Skin of body (tissue), 2 donors: ENCODE measurements around the gene ALKBH6. TPM values are rescaled to one million over a fixed set of nuclear protein-coding genes. Genes with fewer than 3 reads are reported as not detected.
"Not testable (repeated sequence)": the region's sequence is repeated elsewhere in the genome, so short reads cannot be mapped to it uniquely, and the experiment has no call there.

Experiments
- DNase-seq: peaks from one replicate; lab custom pipeline; 2025; lab: John Stamatoyannopoulos, UW
- total RNA-seq: library from RNA; depleted of rRNA; stranded (reverse); fragments of >200 nt; gene quantifications from one replicate; pipeline ENCODE4 v1.2.3, GENCODE V29; 2014

ALKBH6 gene
- 9.2 TPM for total RNA-seq

DNA sequence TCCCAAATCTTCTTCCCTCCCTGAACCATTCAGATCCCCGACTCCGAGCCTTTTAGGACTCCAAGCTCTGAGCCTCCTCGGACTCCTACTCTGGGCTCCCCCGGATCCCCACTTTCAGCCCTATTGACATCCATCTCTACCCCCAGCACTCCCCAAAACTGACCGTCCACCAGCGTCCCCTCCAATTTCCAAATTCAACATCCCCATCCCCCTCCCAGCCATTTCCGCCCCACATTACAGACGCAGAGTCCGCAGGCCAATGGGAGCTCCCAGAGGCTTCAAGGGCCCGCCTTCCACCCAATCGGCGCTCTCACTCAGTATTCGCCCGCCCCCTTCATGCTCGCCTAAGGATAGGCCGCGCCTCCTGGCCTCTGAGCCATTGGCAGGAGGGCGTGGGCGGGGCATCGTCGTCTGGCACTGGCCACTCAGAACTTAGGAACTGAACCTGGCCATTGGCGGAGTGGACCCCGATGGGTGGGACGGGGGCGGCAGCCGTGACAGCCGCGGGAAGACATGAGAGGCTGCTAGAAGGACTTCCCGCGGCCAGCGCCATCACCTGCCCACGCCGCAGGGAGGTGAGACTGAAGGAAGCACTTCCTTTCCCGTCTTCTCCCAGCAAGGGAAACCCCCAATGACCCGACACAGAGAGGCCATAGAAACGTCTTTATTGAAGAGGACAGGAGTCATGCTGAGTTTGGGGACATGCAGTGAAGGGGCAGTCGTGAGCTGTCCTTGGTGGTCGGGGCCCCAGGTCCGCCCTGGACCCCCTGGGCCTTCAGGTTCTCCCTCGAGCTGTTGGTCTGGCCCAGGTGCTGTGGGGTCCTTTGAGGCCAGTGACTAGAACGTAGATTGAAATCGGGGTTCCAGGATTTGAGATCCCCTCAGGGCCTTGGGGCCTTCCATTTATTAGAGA is at the start of gene ALKBH6:
TSS of gene ALKBH6 (minus strand) at position 202 of the 913 bp plus-strand sequence. CDS start 816 bp downstream, outside the sequence.
- DNase-seq = peak; percentile 98

DNA sequence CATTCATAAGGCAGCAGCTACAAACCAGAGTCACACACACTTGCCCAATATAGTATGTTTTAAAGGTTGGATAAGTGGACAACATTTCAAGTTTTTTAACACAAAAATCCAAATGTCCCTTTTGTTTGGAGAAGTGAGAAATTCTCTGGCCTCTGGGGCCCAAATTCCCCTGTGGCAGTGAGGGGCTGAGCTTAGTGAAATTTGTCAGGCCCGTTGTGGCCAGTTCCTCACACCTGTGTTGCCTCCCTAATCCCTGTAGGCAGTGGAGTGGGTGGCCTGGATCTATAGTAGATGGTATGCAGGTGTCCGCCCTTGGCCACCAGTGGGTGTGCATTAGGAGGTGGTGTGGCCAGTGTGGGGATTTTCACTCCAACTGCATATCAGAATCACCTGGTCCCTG is 47.4 kb upstream of the ALKBH6 start:
- no peak for DNase-seq

- no peak for DNase-seq
Measured at GRCh38 chr19:36060430-36060829, 46.4 kb upstream of the ALKBH6 start.

GRCh38 chr19:36059180-36059910 is 45.3 kb upstream of the ALKBH6 start:
- DNase-seq = no peak

- DNase-seq = no peak
Measured at GRCh38 chr19:36058481-36059179, 44.6 kb upstream of the ALKBH6 start.

DNA sequence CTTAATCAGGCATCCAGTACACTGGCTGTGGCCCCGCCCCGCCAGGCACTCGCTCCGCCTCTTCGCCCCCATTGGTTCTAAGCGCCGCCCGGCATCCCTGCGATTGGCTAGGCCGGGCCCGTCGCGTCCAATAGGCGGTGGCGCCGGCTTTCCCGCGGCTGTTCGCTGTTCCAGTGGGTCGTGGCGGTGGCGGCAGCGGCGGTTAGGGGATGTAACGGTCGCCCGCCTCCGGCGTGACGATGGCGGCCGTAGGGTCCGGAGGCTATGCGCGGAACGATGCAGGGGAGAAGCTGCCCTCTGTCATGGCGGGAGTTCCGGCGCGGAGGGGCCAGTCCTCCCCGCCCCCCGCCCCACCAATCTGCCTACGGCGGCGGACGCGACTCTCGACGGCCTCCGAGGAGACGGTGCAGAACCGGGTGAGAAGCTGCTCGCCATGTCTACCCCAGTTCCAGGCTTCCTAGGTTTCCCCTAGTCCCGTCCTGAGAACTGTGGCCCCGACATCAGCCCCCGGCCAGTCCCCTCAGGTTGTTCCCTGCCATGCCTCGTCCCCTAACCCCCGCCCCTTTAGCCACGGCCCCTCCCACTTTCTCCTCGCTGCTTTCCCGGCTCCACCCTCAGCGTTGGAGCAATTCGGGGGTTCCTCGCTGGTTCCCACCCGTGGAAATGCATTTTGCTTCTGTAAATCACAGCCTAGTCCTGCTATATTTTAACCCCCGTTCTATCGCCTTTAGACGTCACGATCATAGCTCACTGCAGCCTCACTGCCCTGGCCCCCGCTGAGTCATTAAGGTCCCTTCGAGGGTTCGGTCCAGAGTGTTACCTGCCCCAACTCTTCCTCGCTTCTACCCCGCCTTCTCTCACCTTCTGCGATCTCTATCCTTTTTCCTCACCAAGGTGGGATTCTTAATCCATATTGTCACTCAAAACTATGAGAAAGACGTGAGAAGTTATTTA is 41.0 kb upstream of the ALKBH6 start, which contains the start of gene WDR62:
TSS of gene WDR62 (plus strand) at position 165 of the 954 bp plus-strand sequence. CDS start at position 240, 75 bp downstream.
- no peak for DNase-seq

- DNase-seq = peak; percentile 100
Measured at GRCh38 chr19:36054119-36054732, 40.2 kb upstream of the ALKBH6 start, which contains the start of gene THAP8. TSS of gene THAP8 (minus strand) at chr19:36054285. CDS start at chr19:36054217, 68 bp downstream.

- DNase-seq = no peak
Measured at GRCh38 chr19:36051637-36052036, 37.6 kb upstream of the ALKBH6 start.

- DNase-seq = no peak
Measured at GRCh38 chr19:36051236-36051635, 37.2 kb upstream of the ALKBH6 start.

DNA sequence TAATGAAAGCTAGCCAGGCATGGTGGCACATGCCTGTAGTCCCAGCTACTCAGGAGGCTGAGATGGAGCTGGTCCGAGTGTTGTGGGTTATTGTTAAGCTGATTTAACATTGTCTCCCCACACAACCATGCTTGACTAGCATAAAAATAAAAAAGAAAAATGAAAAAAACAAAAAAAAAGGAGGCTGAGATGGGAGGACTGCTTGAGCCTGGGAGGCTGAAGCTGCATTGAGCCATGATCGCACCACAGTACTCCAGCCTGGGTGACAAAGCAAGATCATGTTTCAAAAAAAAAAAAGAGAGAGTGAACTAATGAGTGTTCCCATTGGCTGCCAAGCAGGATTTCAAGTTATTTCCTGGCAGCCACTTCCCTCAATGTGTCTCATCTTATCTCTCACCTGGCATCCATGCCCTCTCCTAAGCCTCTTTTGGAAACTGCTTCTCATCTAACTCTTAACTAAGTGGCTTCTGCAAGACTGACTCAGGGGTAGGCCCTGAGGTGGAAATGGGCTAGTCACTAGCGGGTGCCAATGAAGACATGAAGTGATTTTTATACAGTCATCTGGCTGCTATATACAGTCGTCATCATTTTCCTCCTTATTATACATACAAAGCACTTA is 35.2 kb upstream of the ALKBH6 start:
- DNase-seq = no peak

DNA sequence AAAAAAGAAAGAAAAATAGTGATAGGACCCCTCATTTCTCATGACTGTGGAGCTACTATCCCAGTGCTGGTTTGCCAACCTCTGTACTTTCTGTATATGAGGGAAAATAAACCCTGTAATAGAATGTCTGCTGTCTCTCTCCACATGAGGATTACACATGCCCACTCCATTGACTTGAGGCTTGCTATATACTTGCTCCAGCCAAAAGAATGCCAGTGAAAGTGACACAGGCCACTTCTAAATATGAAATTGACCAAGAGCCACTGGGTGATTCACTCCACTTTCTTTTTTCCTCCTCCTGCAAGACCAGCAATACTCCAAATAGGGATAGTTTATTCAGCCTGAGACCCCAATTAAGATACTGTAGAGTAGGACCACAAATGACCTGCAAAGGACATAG is 33.8 kb upstream of the ALKBH6 start:
- no peak for DNase-seq

DNA sequence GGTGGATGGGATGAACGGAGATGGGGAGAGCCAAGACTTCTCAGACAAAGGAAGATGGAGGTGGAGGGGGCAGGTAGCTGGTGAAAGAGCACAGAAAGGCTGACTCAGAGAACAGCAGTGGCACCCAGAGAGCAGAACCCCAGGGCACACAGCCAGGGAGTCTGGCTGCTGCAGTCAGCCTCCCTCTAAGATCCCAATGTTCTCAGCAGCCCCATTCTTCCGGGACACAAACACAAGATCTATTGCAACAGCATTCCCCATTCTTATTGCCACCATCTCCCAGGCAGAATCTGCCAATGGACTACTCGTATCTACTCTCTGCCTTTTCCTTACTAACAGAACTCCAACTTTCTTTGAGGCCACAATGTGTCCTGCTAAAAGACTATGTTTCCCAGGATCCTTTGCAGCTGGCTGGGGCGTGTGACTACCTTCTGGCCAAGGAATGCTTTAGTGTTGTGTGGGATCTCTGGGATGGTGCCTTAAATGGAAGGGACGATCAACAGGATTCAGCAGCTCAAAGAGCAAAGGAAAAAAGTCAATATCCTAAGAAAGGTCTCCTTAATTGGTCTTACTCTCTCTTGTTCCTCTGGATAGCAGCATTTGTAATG is 32.5 kb upstream of the ALKBH6 start:
- DNase-seq = no peak

DNA sequence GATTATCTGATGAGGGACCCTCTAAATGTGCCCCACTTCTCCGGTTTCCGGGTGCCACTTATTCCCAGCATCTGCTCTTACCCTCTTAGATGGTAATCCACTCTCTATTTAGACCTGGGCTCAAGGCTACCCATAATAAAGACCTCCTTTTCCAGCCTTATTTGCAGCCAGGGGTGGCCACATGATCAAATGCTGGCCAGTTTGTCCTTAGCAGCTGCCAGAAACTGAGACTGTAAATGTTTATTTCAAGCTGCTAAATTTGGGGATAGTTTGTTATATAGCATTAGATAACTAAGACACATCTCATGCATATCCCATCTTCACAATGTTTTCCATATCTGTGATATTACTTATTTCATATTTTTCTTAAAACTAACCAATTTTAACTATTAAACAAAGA is 29.9 kb upstream of the ALKBH6 start:
- DNase-seq = no peak

DNA sequence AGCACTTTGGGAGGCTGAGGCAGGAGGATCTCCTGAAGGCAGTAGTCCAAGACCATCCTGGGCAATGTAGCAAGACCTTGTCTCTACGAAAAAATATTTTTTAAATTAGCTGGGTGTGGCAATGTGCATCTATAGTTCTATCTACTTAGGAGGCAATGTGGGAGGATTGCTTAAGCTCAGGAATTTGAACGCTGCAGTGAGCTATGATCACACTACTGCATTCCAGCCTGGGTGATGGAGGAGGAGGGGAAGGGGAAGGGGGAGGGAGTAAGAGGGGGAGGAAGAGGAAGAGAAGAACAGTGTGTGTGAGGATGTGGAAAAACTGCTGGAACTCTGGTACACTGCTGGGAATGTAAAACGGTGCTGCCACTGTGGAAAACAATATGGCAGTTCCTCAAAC is 27.8 kb upstream of the ALKBH6 start:
- no peak for DNase-seq

DNA sequence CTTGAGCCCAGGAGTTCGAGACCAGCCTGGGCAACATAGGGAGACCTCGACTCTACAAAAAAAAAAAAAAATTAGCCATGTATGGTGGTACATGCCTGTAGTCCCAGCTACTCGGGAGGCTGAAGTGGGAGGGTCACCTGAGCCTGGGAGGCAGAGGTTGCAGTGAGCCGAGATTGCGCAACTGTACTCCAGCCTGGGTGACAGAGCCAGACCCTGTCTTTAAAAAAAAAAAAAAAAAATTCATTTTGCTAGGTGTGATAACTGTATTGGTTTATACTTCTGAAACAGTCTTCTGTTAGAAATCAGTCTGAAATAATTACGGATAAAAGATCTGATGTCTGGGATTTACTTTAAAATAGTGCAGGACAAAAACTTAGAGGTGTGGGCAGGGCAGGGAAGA is 27.1 kb upstream of the ALKBH6 start:
- DNase-seq = not testable (repeated sequence)

GRCh38 chr19:36040495-36040894 is 26.5 kb upstream of the ALKBH6 start:
- no peak for DNase-seq

- DNase-seq = peak; percentile 20
Measured at GRCh38 chr19:36032251-36033104, 18.5 kb upstream of the ALKBH6 start, which contains the start of gene CLIP3. TSS of gene CLIP3 (minus strand) at chr19:36032873. CDS start at chr19:36032357, 516 bp downstream.

DNA sequence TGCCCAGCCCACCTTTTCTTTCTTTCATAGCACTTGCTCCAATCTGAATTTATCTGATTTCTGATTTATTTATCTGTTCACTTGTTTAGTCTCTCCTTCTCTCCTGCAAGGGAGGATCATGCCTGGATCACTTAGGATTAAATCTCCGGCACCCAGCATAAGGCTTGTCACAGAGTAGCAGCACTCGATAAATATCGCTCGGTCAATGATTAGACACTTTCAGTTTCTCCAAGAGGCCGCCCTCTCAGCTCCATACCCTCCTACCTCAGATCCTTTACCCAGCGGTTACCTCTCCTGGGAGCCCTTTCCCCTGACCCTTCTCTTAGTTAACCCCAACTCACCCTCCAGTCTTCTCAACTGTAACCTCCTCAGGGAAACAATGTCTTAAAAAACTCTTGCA is 17.3 kb upstream of the ALKBH6 start:
- no peak for DNase-seq
